AG09319 (cell line): ENCODE results near the gene SPOCK3.

Experiments used
- DNase-seq: peaks from one replicate; pipeline ENCODE4 v3.0.0-alpha.2; 2010; ENCODE audit warnings: low read depth; ENCODE audit errors: extremely low read depth
- CTCF ChIP-seq: IDR thresholded peaks from 2 replicates; pipeline ENCODE4 v1.5.1; 2011; ENCODE audit warnings: low read depth, mild to moderate bottlenecking, inconsistent platforms, low read length, moderate library complexity

Gene SPOCK3

GRCh38 chr4:166836865-166837264 is 397.4 kb downstream of the SPOCK3 start:
- no peak for TF ChIP-seq CTCF
- no peak for DNase-seq

GRCh38 chr4:166827629-166828028 is 406.7 kb downstream of the SPOCK3 start:
- TF ChIP-seq CTCF, result no peak
- no peak for DNase-seq

GRCh38 chr4:166827167-166827566 is 407.1 kb downstream of the SPOCK3 start:
- TF ChIP-seq CTCF, result no peak
- no peak for DNase-seq

GRCh38 chr4:166823848-166824247 is 410.4 kb downstream of the SPOCK3 start:
- TF ChIP-seq CTCF, result no peak
- no peak for DNase-seq

GRCh38 chr4:166823126-166823525 is 411.2 kb downstream of the SPOCK3 start:
- TF ChIP-seq CTCF, result no peak

GRCh38 chr4:166822386-166822785 is 411.9 kb downstream of the SPOCK3 start:
- DNase-seq, result no peak
- no peak for TF ChIP-seq CTCF

More at GRCh38 chr4:166823126-166823525, 411.2 kb downstream of the SPOCK3 start:
- DNase-seq, result no peak

- no peak for DNase-seq
Observed at GRCh38 chr4:166816890-166817289, 417.4 kb downstream of the SPOCK3 start.

More at GRCh38 chr4:166816890-166817289, 417.4 kb downstream of the SPOCK3 start:
- no peak for TF ChIP-seq CTCF
